ENCODE measurements around the gene CYP2D6. TPM values are rescaled to one million over a fixed set of nuclear protein-coding genes. Genes with fewer than 3 reads are reported as not detected.

Gene CYP2D6
- total and polyA plus RNA-seq, 2 of the 8 experiments (the other 6 are each of a cell fraction or from before 2014, with no cell fraction given): 0.93 to 1.7 TPM

- H4K20me1 ChIP-seq (replicated peaks in 1 of 2; ENCODE audit: control insufficient read depth in 1 of 2, insufficient read depth in 2 of 2, low read length in 2 of 2): peaks cover 10 to 15% of the 10 kb centered on the region in 2 experiments
- no peak overlapping the region for H3K18ac ChIP-seq (ENCODE audit: extremely low read depth, low read length)
- FAIRE-seq (no peak), DNase-seq (ENCODE audit: low read depth in 1 of 2, low spot score in 2 of 2) (no peak)
- WGBS, 2 experiments (ENCODE audit: extremely low coverage in 1 of 2, insufficient coverage in 1 of 2, insufficient read length in 1 of 2, insufficient replicate concordance in 2 of 2, low coverage in 1 of 2, low lambda C conversion rate in 2 of 2, missing lambda C conversion rate in 1 of 2): 90% methylated on average over 5 of the region's 5 CpGs; no CpG with 5 or more reads in 1 of the 2 experiments
- no peak overlapping the region for H3K56ac ChIP-seq (replicated peaks; ENCODE audit: insufficient read length, low read depth, low read length)
- no peak overlapping the region for H2AFZ ChIP-seq (ENCODE audit: low read length)
- no peak overlapping the region for H3K14ac ChIP-seq (ENCODE audit: insufficient read length)
- no peak overlapping the region for H4K5ac ChIP-seq (ENCODE audit: insufficient read length, low read depth, low read length)
- H2BK20ac ChIP-seq (ENCODE audit: low read length): no peak overlapping the region
- H2AK5ac ChIP-seq (ENCODE audit: low read depth, low read length): no peak overlapping the region
- H3K23me2 ChIP-seq (ENCODE audit: low read depth, low read length): no peaks in the 10 kb centered on the region
- no peaks in the 10 kb centered on the region for H3K9me3 ChIP-seq (ENCODE audit: insufficient read depth in 2 of 2, low read depth in 1 of 2, low read length in 1 of 2)
- H4K8ac ChIP-seq (ENCODE audit: extremely low read depth, insufficient read depth, low read length): no peak overlapping the region; the same call in 1 of the 2 replicates
- H3K4me2 ChIP-seq (ENCODE audit: insufficient read depth in 1 of 2, low read depth in 2 of 2, low read length in 2 of 2): no peak overlapping the region
- POLR2A ChIA-PET (ENCODE audit: partially characterized antibody): interaction anchor here (0.6 to 2.2 kb wide), 3 partner anchors 10 to 387 kb away, joined by 3 to 4 read pairs (median 3); no protein-coding TSS in a partner anchor
- no peak overlapping the region for H2BK12ac ChIP-seq (ENCODE audit: low read depth, low read length)
- H3K27me3 ChIP-seq (replicated peaks in 1 of 4; ENCODE audit: control insufficient read depth in 3 of 4, extremely low read depth in 1 of 4, insufficient read depth in 3 of 4, low read length in 3 of 4): no peaks in the 10 kb centered on the region
- H3K36me3 ChIP-seq (ENCODE audit: control insufficient read depth in 2 of 4, insufficient read depth in 4 of 4, low read length in 3 of 4): no peaks in the 10 kb centered on the region
- H3K79me2 ChIP-seq (ENCODE audit: control insufficient read depth in 1 of 2, insufficient read depth in 2 of 2, low read length in 2 of 2): peaks cover 0 to 17% of the 10 kb centered on the region in 2 experiments; a peak in 2 of 4 replicates
- H2BK120ac ChIP-seq (replicated peaks; ENCODE audit: low read depth, low read length): no peak overlapping the region
- no peak overlapping the region for H4K91ac ChIP-seq (replicated peaks; ENCODE audit: insufficient read length, low read length)
- no peak overlapping the region for H3K23ac ChIP-seq (ENCODE audit: insufficient read length)
- no peak overlapping the region for H3K27ac ChIP-seq (ENCODE audit: low read depth, low read length)
- peaks cover 0 to 5% (median 1%) of the 10 kb centered on the region in 4 experiments; a peak in 3 of 7 replicates for H3K4me1 ChIP-seq (replicated peaks in 1 of 4; ENCODE audit: control insufficient read depth in 3 of 4, insufficient read depth in 4 of 4, low read length in 3 of 4)
- peaks cover 10% of the 10 kb centered on the region; the same call in 1 of the 2 replicates for H3K79me1 ChIP-seq (ENCODE audit: low read depth, low read length)
- H2BK15ac ChIP-seq (ENCODE audit: low read length): no peak overlapping the region
- no peak overlapping the region for H2BK5ac ChIP-seq (ENCODE audit: low read depth, low read length)
- no peak overlapping the region for H3K4ac ChIP-seq (replicated peaks; ENCODE audit: insufficient read length, low read depth, low read length)
- H3K4me3 ChIP-seq (ENCODE audit: extremely low read depth in 1 of 4, insufficient read depth in 2 of 4, low read depth in 3 of 4, low read length in 4 of 4): no peak overlapping the region
- H3K9ac ChIP-seq (replicated peaks in 1 of 4; ENCODE audit: extremely low read depth in 1 of 4, low read depth in 3 of 4, low read length in 3 of 4): no peak overlapping the region
- CTCF ChIA-PET (ENCODE audit: partially characterized antibody): interaction anchor here (0.6 to 2.3 kb wide), 9 partner anchors 15 to 272 kb away, joined by 3 to 10 read pairs (median 4); no protein-coding TSS in a partner anchor
- TF ChIP-seq SAP30 (IDR thresholded peaks at IDR 0.05; ENCODE audit: insufficient read depth, insufficient replicate concordance, low read length) (no peak), ATF2 (IDR thresholded peaks at IDR 0.05; ENCODE audit: low read length) (no peak), EP300 (IDR thresholded peaks at IDR 0.05; ENCODE audit: borderline replicate concordance in 1 of 2, low read depth in 2 of 2, low read length in 2 of 2) (no peak), KDM5A (IDR thresholded peaks at IDR 0.05; ENCODE audit: low read length) (no peak), NANOG (IDR thresholded peaks at IDR 0.05; ENCODE audit: insufficient read depth, low read depth, low read length, poor library complexity, severe bottlenecking) (no peak), GABPA (IDR thresholded peaks at IDR 0.05; ENCODE audit: borderline replicate concordance, insufficient read depth, low read length) (no peak), TAF7 (optimal IDR thresholded peaks at IDR 0.05; ENCODE audit: borderline replicate concordance, low read depth, low read length) (no peak), EZH2 (IDR thresholded peaks at IDR 0.05; ENCODE audit: low read depth, low read length, severe bottlenecking) (no peak), BCL11A (IDR thresholded peaks at IDR 0.05; ENCODE audit: low read depth in 2 of 2, low read length in 2 of 2) (no peak), E2F6 (IDR thresholded peaks at IDR 0.05) (no peak)
Observed at GRCh38 chr22:42172773-42173172, 42.2 kb upstream of the CYP2D6 start.

Measured in H1 (cell line).